Panc1 (cell line): ENCODE results near the gene DCAF5. TPM values are rescaled to one million over a fixed set of nuclear protein-coding genes. Genes with fewer than 3 reads are reported as not detected.

Experiments
- ATAC-seq: fragments of 200-7000 bp; cut with Tn5 transposase; 2 replicates; pipeline ENCODE4 v1.9.1; 2020; ENCODE audit warnings: mild to moderate bottlenecking, moderate library complexity
- BruUV-seq: library from RNA; stranded (reverse); fragments of 400-500 nt; replicated peaks from 2 replicates; lab custom pipeline; 2021; lab: Mats Ljungman, UMichigan
- CTCF ChIA-PET: fragments of 300-600 bp; sonication (Branson Sonifier 250); formaldehyde crosslinking; loops from one replicate; lab custom pipeline; 2022; ENCODE audit warnings: antibody characterized with exemption; lab: Charles Lee
- POLR2A ChIA-PET: fragments of 300-600 bp; sonication (Branson Sonifier 250); formaldehyde crosslinking; loops from one replicate; lab custom pipeline; 2022; ENCODE audit warnings: antibody characterized with exemption; lab: Charles Lee
- DNase-seq: peaks from one replicate; pipeline ENCODE4 v3.0.0-alpha.2; 2010; ENCODE audit warnings: low read depth, low spot score
- H3K27ac ChIP-seq: 2 replicates; pipeline ENCODE4 v1.5.1; 2011; ENCODE audit warnings: mild to moderate bottlenecking, low read length, inconsistent platforms
- H3K27me3 ChIP-seq: fragments of 200-500 bp; sonication (Bioruptor generic); 2 replicates; pipeline ENCODE4 v1.6.0; 2014; ENCODE audit warnings: low read length, inconsistent platforms; ENCODE audit not compliant: control insufficient read depth, insufficient read depth
- H3K36me3 ChIP-seq: fragments of 200-500 bp; sonication (Bioruptor generic); 2 replicates; pipeline ENCODE4 v1.5.1; 2014; ENCODE audit warnings: inconsistent platforms, mild to moderate bottlenecking, low read length, moderate library complexity; ENCODE audit not compliant: control insufficient read depth, insufficient read depth
- H3K4me1 ChIP-seq: 2 replicates; pipeline ENCODE4 v1.5.1; 2011; ENCODE audit warnings: inconsistent platforms, mild to moderate bottlenecking, low read length, moderate library complexity; ENCODE audit not compliant: control insufficient read depth, insufficient read depth
- H3K4me3 ChIP-seq, 2 experiments: 2 replicates each; pipeline ENCODE4 v1.5.1; 2011 to 2012; ENCODE audit warnings: low read depth in 2 of 2, low read length in 2 of 2, mild to moderate bottlenecking in 2 of 2, inconsistent platforms in 1 of 2, moderate library complexity in 1 of 2
- H3K9me3 ChIP-seq: fragments of 200-500 bp; sonication (Bioruptor generic); 2 replicates; pipeline ENCODE4 v1.5.1; 2014; ENCODE audit warnings: low read depth, mild to moderate bottlenecking, inconsistent platforms, low read length, moderate library complexity; ENCODE audit not compliant: control insufficient read depth, insufficient read depth
- POLR2AphosphoS5 ChIP-seq: IDR thresholded peaks from 2 replicates; pipeline ENCODE4 v1.6.1; 2012; ENCODE audit warnings: mild to moderate bottlenecking, low read depth, low read length, moderate library complexity
- SIN3A ChIP-seq: IDR thresholded peaks from 2 replicates; pipeline ENCODE4 v1.6.1; 2012; ENCODE audit warnings: low read depth, mild to moderate bottlenecking, low read length, moderate library complexity, borderline replicate concordance; ENCODE audit not compliant: insufficient read depth
- TCF7L2 ChIP-seq: IDR thresholded peaks from 2 replicates; pipeline ENCODE4 v1.6.1; 2011; ENCODE audit warnings: mild to moderate bottlenecking, low read depth, low read length, inconsistent platforms
- in situ Hi-C: cut with HindIII; loops from 2 replicates; pipeline ENCODE4 v1.10.0; 2016; ENCODE audit warnings: low sequenced_read_pairs, low pct_unique_long_range_greater_than_20kb
- intact Hi-C: fragments of 100-400 bp; cut with micrococcal nuclease; formaldehyde crosslinking; loops from one replicate; pipeline ENCODE4 v1.10.0; 2022; ENCODE audit not compliant: unreplicated experiment
- total RNA-seq: library from RNA; stranded (reverse); gene quantifications from one replicate; pipeline ENCODE4 v1.2.1, GENCODE V29; 2021; ENCODE audit not compliant: unreplicated experiment
- TF ChIP-seq, protein P1 (sequence below), 2 experiments: IDR thresholded peaks; 2 replicates each; pipeline ENCODE4 v1.6.1; 2011 to 2012; ENCODE audit warnings: low read depth in 2 of 2, control low read depth in 1 of 2, low read length in 1 of 2, mild to moderate bottlenecking in 1 of 2, moderate library complexity in 1 of 2; ENCODE audit not compliant: insufficient read depth in 1 of 2
- TF ChIP-seq, protein P2 (sequence below): fragments of 450-650 bp; IDR thresholded peaks from 2 replicates; pipeline ENCODE4 v1.5.1; 2017; ENCODE audit warnings: mild to moderate bottlenecking

The DCAF5 gene
- total RNA-seq, 1 experiment from 2014 or later, result 27.6 TPM

DNA sequence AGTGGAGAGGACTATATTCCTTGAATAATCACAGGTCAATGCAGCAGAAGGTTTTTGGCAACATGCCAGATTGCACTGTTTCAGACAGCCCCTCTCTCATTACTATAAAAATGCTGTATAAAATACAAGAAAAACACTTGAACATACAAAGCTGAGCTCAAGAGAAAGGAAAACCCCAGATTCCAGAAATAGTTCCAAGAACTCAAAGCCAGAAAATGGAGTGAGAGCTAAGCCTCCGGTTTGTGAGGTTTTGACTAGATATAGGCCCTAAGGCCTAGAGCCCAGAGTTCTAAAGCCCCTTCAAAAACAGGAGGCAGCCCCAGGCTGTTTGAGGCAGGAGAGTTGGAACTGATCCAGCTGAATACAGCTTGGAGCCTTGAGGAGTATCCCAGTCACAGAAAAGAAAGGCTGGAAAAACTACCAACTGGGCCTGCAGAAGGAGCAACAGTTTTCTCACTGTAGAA, 144.5 kb downstream of the DCAF5 start:
- CTCF ChIA-PET, result no interaction called here

DNA sequence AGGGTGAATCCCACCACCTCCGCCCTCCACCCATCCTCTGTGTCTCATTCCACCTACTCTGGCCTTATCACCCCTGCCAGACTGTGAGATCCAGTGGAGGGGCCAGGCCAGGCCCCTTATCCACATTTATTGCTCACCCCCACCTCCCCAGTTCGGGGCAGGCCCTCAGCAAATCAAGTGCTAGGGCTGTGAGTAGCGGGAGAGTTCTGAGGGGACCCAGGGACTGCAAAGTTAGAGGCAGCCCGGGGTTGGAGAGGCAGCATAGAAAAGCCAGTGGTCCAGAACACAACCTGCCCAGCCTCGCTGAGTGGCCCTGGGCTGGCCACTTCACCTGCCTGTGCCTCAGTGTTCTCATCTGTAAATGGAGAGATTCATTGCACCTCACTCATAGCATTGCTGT, 146.6 kb downstream of the DCAF5 start:
- intact Hi-C loops, result no loop called here

More for the DNA sequence above, 144.5 kb downstream of the DCAF5 start:
- no peak for TF ChIP-seq SIN3A
- no peak for TF ChIP-seq POLR2AphosphoS5
- TF ChIP-seq TCF7L2, result no peak
- TF ChIP-seq, protein P1, sequence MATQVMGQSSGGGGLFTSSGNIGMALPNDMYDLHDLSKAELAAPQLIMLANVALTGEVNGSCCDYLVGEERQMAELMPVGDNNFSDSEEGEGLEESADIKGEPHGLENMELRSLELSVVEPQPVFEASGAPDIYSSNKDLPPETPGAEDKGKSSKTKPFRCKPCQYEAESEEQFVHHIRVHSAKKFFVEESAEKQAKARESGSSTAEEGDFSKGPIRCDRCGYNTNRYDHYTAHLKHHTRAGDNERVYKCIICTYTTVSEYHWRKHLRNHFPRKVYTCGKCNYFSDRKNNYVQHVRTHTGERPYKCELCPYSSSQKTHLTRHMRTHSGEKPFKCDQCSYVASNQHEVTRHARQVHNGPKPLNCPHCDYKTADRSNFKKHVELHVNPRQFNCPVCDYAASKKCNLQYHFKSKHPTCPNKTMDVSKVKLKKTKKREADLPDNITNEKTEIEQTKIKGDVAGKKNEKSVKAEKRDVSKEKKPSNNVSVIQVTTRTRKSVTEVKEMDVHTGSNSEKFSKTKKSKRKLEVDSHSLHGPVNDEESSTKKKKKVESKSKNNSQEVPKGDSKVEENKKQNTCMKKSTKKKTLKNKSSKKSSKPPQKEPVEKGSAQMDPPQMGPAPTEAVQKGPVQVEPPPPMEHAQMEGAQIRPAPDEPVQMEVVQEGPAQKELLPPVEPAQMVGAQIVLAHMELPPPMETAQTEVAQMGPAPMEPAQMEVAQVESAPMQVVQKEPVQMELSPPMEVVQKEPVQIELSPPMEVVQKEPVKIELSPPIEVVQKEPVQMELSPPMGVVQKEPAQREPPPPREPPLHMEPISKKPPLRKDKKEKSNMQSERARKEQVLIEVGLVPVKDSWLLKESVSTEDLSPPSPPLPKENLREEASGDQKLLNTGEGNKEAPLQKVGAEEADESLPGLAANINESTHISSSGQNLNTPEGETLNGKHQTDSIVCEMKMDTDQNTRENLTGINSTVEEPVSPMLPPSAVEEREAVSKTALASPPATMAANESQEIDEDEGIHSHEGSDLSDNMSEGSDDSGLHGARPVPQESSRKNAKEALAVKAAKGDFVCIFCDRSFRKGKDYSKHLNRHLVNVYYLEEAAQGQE (IDR thresholded peaks at IDR 0.05; ENCODE audit: insufficient read depth in 1 of 2, low read depth in 2 of 2, low read length in 1 of 2), result no peak
- TF ChIP-seq, protein P2, sequence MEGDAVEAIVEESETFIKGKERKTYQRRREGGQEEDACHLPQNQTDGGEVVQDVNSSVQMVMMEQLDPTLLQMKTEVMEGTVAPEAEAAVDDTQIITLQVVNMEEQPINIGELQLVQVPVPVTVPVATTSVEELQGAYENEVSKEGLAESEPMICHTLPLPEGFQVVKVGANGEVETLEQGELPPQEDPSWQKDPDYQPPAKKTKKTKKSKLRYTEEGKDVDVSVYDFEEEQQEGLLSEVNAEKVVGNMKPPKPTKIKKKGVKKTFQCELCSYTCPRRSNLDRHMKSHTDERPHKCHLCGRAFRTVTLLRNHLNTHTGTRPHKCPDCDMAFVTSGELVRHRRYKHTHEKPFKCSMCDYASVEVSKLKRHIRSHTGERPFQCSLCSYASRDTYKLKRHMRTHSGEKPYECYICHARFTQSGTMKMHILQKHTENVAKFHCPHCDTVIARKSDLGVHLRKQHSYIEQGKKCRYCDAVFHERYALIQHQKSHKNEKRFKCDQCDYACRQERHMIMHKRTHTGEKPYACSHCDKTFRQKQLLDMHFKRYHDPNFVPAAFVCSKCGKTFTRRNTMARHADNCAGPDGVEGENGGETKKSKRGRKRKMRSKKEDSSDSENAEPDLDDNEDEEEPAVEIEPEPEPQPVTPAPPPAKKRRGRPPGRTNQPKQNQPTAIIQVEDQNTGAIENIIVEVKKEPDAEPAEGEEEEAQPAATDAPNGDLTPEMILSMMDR, result no peak
- H3K27me3 ChIP-seq, result no peaks in the 10 kb centered on the region
- no peak overlapping the region for H3K27ac ChIP-seq
- BruUV-seq, result no TSS peak
- H3K36me3 ChIP-seq, result no peaks in the 10 kb centered on the region
- DNase-seq (no peak), ATAC-seq (no peak)
- peaks cover 6% of the 10 kb centered on the region for H3K4me1 ChIP-seq
- no peaks in the 10 kb centered on the region for H3K9me3 ChIP-seq
- in situ Hi-C loops, result no loop called here
- no peak overlapping the region for H3K4me3 ChIP-seq
- POLR2A ChIA-PET, result no interaction called here
- intact Hi-C loops, result no loop called here

More for the DNA sequence above, 146.6 kb downstream of the DCAF5 start:
- no TSS peak for BruUV-seq
- no peaks in the 10 kb centered on the region for H3K9me3 ChIP-seq
- ChIA-PET CTCF (no interaction called here), POLR2A (no interaction called here)
- no peak overlapping the region for H3K4me3 ChIP-seq
- no peak for DNase-seq
- no peaks in the 10 kb centered on the region for H3K36me3 ChIP-seq
- H3K4me1 ChIP-seq, result peaks cover 6% of the 10 kb centered on the region
- TF ChIP-seq, protein P2, result no peak
- TF ChIP-seq SIN3A, result no peak
- no peak for TF ChIP-seq TCF7L2
- TF ChIP-seq, protein P1 (IDR thresholded peaks at IDR 0.05; ENCODE audit: insufficient read depth in 1 of 2, low read depth in 2 of 2, low read length in 1 of 2), result no peak
- H3K27ac ChIP-seq, result no peak overlapping the region
- H3K27me3 ChIP-seq, result no peaks in the 10 kb centered on the region
- in situ Hi-C loops, result no loop called here
- no peak for ATAC-seq
